ENCODE measurements around the gene XRN1.
"Not testable (repeated sequence)": the region's sequence is repeated elsewhere in the genome, so short reads cannot be mapped to it uniquely, and the experiment has no call there.

Gene XRN1

DNA sequence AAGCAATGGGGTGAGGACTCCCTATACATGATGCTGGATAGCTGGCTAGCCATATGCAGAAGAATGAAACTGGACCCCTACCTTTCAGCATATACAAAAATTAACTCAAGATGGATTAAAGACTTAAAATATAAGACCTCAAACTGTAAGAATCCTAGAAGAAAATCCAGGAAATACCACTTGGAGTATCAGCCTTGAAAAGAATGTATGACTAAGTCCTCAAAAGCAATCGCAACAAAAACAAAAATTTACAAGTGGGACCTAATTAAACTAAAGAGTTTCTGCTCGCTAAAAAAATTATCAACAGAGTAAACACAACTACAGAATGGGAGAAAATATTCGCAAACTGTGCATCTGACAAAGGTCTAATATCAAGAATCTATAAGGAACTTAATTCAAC lies 94.3 kb downstream of the XRN1 start:
- in situ Hi-C loops (cut with MboI; ENCODE audit: low sequenced_read_pairs), result no loop called here

DNA sequence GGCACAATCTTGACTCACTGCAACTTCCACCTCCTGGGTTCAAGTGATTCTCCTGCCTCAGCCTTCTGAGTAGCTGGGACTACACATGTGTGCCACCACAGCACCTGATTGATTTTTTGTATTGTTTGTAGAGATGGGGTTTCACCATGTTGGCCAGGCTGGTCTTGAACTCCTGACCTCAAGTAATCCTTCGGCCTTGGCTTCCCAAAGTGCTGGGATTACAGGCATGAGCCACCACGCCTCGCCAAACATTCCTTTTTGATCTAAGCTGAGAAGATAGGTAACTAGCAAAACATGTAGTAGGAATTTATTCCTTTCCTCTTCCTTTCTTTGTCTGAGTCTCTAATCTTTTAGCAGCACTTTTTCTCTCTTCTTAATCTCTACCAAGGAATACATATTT lies 95.1 kb downstream of the XRN1 start:
- in situ Hi-C loops (cut with MboI; ENCODE audit: low sequenced_read_pairs), result not testable (repeated sequence)

DNA sequence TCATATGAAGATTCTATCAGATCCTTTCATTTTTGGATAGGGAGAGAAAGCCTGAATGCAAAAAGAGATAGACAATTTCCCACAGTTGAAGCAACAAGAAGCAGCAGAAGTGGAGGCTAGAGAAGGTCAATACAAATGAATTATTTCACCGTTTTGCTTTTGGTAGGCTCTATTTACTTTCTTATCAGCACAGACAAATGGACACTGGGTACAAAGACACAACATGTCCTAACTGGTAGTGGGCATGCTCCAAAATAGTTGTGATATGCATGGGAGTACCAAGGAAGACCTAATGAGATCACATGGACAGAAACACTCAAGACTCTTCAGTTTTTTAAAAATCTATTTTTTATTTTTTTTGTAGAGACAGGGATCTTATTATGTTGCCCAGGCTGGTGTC lies 99.4 kb downstream of the XRN1 start:
- in situ Hi-C loops (cut with MboI; ENCODE audit: low sequenced_read_pairs), result no loop called here

DNA sequence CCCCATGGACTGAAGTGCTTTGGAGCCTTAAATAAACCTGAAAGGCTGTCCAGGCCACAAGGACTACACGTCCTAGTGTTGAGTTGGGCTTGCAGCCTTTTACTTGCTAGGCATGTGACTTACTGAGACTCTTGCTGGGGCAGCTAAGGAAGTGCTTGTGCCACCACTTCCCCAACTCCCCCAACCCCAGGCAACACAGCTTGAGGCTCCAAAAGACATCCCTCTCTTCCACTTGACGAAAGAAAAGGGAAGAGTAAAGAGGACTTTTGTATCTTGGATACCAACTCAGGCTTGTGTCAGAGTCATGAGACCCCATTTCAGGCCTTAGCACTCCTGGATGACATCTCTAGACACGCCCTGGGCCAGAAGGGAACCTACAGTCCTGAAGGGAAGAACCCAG lies 109.8 kb downstream of the XRN1 start:
- in situ Hi-C loops (cut with MboI; ENCODE audit: low sequenced_read_pairs), result no loop called here

- in situ Hi-C loops (cut with MboI; ENCODE audit: low sequenced_read_pairs), result no loop called here
Measured at GRCh38 chr3:142332390-142332789, 115.4 kb downstream of the XRN1 start.

GRCh38 chr3:142324275-142324953 lies 123.4 kb downstream of the XRN1 start:
- in situ Hi-C loops (cut with MboI; ENCODE audit: low sequenced_read_pairs), result not testable (repeated sequence)

GRCh38 chr3:142319912-142320311 lies 127.9 kb downstream of the XRN1 start:
- in situ Hi-C loops (cut with MboI; ENCODE audit: low sequenced_read_pairs), result no loop called here

DNA sequence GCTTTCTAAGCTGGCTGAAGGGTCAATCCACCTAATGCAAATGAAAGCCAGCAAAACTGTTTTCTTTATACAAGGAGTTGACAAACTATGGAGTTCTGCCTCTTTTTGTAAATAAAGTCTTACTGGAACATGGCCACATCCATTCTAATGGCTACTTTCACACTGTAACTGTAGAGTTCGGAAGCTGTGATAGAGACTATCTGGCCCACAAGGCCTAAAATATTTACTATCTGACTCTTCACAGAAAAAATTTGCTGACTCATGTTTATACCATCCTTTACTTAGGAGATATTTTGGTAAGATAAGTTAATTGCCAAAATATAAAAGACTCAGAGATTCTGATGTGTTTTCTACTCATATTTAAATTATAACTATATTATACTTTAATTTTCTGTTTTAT lies 128.7 kb downstream of the XRN1 start:
- in situ Hi-C loops (cut with MboI; ENCODE audit: low sequenced_read_pairs), result no loop called here

DNA sequence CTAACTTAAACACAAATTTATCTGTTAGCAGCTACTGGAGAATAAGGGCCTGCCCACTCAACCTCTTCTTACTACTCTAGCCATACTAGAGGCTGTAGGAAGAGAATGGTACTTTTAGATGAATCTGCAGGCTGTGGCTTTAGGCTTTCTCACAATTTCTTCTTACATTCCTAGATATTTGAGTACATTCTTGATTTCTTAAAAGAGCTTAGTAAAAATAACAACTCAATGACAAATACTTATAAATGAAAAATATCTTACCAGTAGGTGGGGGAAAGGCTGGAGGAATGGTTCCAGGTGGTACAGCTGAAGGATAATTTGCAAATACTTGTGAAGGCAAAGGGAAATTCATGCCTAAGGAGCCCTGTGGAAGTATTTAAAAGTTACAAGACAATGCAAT lies 129.5 kb downstream of the XRN1 start:
- in situ Hi-C loops (cut with MboI; ENCODE audit: low sequenced_read_pairs), result no loop called here

GRCh38 chr3:142315978-142316388 lies 131.9 kb downstream of the XRN1 start:
- in situ Hi-C loops (cut with MboI; ENCODE audit: low sequenced_read_pairs), result not testable (repeated sequence)

DNA sequence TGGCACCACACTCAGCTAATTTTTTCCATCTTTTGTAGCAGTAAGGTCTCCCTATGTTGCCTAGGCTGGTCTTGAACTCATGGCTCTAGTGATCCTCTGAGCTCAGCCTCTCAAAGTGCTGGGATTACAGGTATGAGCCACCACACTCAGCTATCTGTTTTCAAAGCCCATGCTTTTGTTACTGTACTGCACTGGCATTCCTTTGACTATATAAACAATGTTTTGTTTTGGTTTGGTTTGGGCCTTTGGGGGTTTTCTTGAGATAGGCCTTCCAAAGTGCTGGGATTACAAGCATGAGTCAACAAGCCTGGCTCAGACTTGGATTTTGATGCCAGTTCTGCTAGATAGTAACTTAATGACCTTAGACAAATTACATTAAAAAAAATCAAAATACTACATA lies 132.8 kb downstream of the XRN1 start:
- in situ Hi-C loops (cut with MboI; ENCODE audit: low sequenced_read_pairs), result no loop called here

GRCh38 chr3:142310439-142310838 lies 137.4 kb downstream of the XRN1 start:
- in situ Hi-C loops (cut with MboI; ENCODE audit: low sequenced_read_pairs), result no loop called here

GRCh38 chr3:142302847-142303246 lies 145.0 kb downstream of the XRN1 start:
- in situ Hi-C loops (cut with MboI; ENCODE audit: low sequenced_read_pairs), result not testable (repeated sequence)

DNA sequence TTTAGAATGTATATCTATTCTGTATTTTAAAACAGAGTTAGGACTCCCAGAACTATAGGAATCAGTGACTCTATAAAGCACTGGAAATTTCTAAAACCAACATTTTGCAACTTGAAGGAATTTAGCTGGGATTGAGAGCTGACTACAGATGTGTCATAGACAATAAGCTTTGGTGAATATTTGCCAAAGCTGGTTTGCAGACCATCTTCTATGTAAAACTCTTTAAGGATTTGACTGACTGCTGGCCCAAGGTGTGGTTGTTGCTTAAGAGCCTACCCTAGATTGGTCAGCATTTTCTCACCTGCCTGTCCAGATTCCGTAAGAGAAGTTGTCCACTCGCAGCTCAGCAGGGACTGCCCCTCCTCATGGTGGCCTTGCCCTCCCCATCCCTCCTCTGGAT lies 149.2 kb downstream of the XRN1 start:
- in situ Hi-C loops (cut with MboI; ENCODE audit: low sequenced_read_pairs), result no loop called here

DNA sequence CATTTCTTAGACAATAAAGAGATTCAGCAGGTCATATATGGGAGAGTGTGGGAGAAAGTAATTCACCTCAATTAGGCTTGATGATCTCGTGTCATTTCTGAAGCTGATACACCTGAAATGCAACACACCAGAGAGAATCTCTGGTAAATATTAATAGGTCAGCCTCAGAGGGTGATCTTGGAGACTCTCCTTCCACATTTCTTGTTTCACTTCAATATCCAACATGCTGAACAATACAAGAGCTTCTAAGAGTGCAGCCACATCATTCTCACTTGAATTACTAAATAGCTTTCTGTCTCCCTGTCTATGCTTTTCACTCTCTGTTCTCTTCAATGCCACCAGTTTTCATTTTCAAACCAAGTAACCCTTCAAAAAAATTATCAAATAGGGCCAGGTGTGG lies 151.3 kb downstream of the XRN1 start:
- in situ Hi-C loops (cut with MboI; ENCODE audit: low sequenced_read_pairs), result no loop called here

DNA sequence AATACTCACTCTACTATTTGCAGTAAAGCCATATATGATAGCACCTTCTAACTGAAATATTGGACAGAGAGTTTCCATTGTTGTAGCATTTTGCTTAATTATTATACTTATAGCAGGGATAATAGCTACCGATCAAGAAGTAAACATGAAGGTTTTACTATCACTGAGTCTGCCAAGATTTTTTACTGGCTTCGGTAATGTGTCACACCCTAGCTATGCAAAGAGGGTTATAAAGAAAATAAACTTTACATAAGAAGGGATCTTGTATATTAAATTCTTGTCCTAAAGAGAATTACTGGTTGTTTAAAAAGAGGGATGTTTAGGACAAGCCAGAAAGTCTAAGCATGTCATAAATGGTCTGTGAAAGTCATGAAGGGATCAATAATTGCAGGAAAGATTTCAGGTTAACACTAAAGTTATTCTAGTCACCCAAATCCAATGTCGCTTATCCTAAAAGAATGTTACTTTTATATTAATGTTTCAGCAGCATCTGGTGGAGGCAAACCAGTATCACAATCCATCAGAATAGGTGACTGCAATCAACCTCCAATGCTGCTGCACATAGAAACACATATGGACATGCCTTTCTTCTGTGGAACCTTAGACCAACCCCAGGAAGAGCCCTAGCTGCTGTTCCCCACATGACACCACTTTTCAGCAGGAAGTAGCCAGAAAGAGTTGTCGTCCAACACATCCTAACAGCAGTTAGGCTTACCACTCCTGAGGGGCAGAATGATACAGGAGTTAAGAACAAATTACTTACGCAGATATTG lies 159.8 kb downstream of the XRN1 start:
- in situ Hi-C loops (cut with MboI; ENCODE audit: low sequenced_read_pairs), result no loop called here

DNA sequence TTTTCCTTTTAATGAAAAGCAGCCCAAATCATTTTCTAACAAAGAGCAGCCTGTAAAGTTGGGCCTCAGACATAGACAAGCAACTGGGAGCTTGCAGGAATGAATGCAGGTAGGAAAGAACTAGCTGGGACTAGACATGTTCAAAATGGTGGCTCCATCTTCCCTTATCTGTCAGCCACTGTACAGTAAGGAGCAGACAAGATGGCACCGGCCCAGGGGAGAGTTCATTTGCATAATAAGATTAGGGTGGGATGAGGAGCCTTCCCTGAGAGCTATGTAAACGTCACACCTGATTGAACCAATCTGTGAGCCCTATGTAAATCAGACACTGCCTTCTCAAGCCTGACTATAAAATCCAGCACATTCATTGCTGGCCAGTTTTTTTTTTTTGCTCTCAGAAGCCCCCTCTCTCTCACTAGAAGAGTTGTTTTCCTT lies 162.7 kb downstream of the XRN1 start:
- in situ Hi-C loops (cut with MboI; ENCODE audit: low sequenced_read_pairs), result no loop called here

GRCh38 chr3:142282503-142282902 lies 165.3 kb downstream of the XRN1 start:
- in situ Hi-C loops (cut with MboI; ENCODE audit: low sequenced_read_pairs), result no loop called here

DNA sequence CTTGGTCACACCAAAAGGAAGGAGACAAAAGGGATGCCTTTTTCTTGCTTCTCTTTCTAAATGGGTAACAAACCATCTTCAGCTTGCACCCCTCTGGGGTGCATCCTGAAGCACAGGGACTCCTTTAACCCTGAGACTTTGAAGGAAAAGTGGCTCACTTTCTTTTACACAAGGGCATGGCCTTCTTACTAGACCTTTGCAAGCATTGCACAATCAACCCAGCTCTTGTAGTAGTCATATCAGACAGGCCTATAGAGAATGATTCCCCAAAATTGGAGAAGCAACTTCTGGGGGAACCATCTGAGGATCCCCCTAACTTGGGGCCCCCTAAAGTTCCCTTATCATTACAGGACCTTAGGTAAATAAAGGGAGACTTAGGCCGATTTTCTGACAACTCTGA lies 166.4 kb downstream of the XRN1 start:
- in situ Hi-C loops (cut with MboI; ENCODE audit: low sequenced_read_pairs), result no loop called here

- in situ Hi-C loops (cut with MboI; ENCODE audit: low sequenced_read_pairs), result no loop called here
Measured at GRCh38 chr3:142279965-142280590, 167.8 kb downstream of the XRN1 start.

- in situ Hi-C loops (cut with MboI; ENCODE audit: low sequenced_read_pairs), result no loop called here
Measured at GRCh38 chr3:142278451-142278850, 169.4 kb downstream of the XRN1 start.

DNA sequence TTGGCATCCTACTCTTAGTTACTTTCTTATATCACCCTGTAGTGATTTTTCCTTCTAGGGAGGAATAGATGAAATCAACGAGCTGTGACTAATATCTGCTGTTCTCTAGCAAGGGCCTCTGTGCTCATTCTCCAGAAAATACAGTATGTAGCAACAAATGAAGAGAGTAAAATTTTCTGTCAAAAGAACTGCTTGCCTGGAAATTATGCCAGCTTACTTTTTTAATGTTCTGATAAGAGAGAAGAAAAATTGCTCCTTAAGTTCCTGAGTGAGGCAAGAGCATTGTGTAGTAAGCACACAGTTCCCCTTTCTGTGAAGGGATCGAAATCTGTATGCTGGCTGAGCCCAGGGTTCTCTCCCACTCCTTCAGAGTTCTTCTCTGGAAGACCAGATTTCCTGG lies 171.1 kb downstream of the XRN1 start:
- in situ Hi-C loops (cut with MboI; ENCODE audit: low sequenced_read_pairs), result no loop called here

Data from hTERT RPE-1 (cell line).